GDM1 (cell line): ENCODE data around the gene CPNE8.

Source experiments
- DNase-seq: peaks from one replicate; lab custom pipeline; 2025; lab: John Stamatoyannopoulos, UW

CPNE8 gene

DNA sequence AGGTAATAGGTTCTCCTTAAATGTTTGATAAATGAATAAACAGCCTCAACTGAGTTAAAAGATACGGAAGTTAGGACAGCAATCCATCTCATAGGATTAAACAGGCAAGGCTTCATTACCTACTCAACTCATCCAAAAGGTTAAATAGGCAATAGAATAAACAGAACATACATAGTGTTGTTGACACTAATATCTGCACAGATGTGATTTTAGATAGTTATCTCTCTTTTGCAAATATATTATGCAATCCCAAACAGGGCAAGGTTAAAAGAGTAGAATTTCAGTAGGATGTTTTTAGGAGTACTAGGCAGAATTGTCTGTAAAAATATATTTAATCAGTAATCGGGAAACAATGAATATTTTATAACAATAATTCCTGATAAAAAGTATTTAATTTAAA lies 276.3 kb downstream of the CPNE8 start:
- DNase-seq, result no peak

DNA sequence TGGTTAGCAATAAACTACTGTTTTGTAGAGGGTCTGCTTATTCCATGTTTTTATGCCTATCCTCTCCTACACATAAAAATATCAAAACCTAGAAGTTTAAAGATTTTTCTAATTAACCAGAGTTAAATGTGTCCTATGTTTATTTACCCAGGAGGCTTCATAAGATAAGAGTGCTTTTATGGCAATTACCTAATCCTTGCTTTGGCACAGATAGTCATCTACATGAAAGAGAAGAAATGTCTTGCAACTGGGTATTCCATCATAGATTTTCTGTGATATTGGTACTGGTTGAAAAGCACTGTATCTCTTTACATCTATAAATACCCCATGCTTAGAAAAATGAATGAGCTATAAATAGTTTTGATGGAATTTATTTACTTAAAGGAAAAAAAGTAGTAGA lies 277.1 kb downstream of the CPNE8 start:
- DNase-seq, result no peak

GRCh38 chr12:38625306-38625705 lies 280.1 kb downstream of the CPNE8 start:
- no peak for DNase-seq

DNA sequence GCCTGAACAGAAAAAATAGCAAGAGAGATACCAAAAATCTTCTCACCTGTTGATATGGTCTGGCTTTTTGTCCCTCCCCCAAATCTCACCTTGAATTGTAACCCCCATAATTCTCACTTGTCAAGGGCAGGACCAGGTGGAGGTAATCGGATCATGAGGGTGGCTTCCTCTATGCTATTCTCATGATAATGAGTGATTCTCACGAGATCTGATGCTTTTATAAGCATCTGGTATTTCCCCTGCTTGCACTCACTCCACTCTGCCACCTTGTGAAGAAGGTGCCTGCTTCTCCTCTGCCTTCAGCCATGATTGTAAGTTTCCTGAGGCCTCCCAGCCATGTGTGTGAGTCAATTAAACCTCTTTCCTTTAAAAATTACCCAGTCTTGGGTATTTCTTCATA lies 291.2 kb downstream of the CPNE8 start:
- DNase-seq, result no peak

- DNase-seq, result no peak
Observed at GRCh38 chr12:38610808-38611350, 294.5 kb downstream of the CPNE8 start.

DNA sequence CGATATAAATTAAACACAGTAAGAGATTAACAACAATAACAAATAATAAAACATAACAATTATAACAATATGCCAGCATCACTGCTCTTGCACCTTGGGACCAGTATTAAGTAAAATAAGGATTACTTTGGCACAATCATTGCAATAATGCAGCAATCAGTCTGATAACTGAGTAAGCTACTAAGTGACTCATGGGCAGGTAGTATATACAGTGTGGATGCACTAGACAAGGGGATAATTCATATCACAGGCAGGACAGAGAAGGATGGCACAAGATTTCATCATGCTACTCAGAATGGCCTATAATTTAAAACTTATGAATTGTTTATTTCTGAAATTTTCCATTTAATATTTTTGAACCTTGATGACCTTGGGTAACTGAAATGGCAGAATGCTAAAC lies 298.1 kb downstream of the CPNE8 start:
- no peak for DNase-seq
